Chondrocyte (in vitro differentiated cells): ENCODE results near the gene PIK3C2B. TPM values are rescaled to one million over a fixed set of nuclear protein-coding genes. Genes with fewer than 3 reads are reported as not detected.

Source experiments
- DNase-seq: peaks from one replicate; pipeline ENCODE4 v3.0.0; 2021; ENCODE audit warnings: mixed read lengths, low spot score
- H3K27ac Mint-ChIP-seq: one replicate; pipeline ENCODE4 v1.8.0; 2021; ENCODE audit warnings: mild to moderate bottlenecking, moderate library complexity, mixed read lengths; ENCODE audit not compliant: unreplicated experiment
- H3K27me3 Mint-ChIP-seq: 2 replicates; pipeline ENCODE4 v1.8.0; 2021; ENCODE audit warnings: low read depth, mixed read lengths
- H3K36me3 Mint-ChIP-seq: 2 replicates; pipeline ENCODE4 v1.8.0; 2021; ENCODE audit warnings: low read depth, mixed read lengths
- H3K4me1 Mint-ChIP-seq: 2 replicates; pipeline ENCODE4 v1.8.0; 2021; ENCODE audit warnings: low read depth, mild to moderate bottlenecking, mixed read lengths
- H3K4me3 Mint-ChIP-seq: one replicate; pipeline ENCODE4 v1.8.0; 2021; ENCODE audit warnings: mild to moderate bottlenecking, moderate library complexity, mixed read lengths; ENCODE audit not compliant: unreplicated experiment
- H3K9me3 Mint-ChIP-seq: 2 replicates; pipeline ENCODE4 v1.8.0; 2021; ENCODE audit warnings: low read depth, mixed read lengths
- CTCF ChIP-seq: fragments of 200-600 bp; sonication (generic); IDR thresholded peaks from 2 replicates; pipeline ENCODE4 v1.5.0; 2021; ENCODE audit warnings: antibody characterized with exemption, mild to moderate bottlenecking, moderate library complexity
- long read RNA-seq: library from polyadenylated mRNA; stranded (forward); transcript quantifications from one replicate; pipeline ENCODE4 v2.0.0, GENCODE V29; 2021
- total RNA-seq: library from RNA; stranded (reverse); gene quantifications from 3 replicates; pipeline ENCODE4 v1.2.1, GENCODE V29; 2021

The PIK3C2B gene
- total RNA-seq = 19.5 to 22.4 TPM (median 19.6 TPM) in 3 replicates
- long read RNA-seq, partial matches to known transcripts = 0 of 3 reads
- long read RNA-seq, other reads (novel, unspliced or antisense) = 3 of 3 reads

GRCh38 chr1:204494281-204495077, at the start of gene PIK3C2B:
Gene PIK3C2B (minus strand): TSS chr1:204494805. CDS start chr1:204469802, 25,003 bp downstream.
- H3K9me3 Mint-ChIP-seq = no peaks in the 10 kb centered on the region
- DNase-seq = no peak
- peak; percentile 79 for TF ChIP-seq CTCF
- H3K4me1 Mint-ChIP-seq = peaks cover 31% of the 10 kb centered on the region
- H3K27me3 Mint-ChIP-seq = no peaks in the 10 kb centered on the region
- peak within 1 kb of the TSS; percentile 86 for H3K27ac Mint-ChIP-seq
- H3K4me3 Mint-ChIP-seq = peak within 1 kb of the TSS; percentile 94
- no peaks in the 10 kb centered on the region for H3K36me3 Mint-ChIP-seq

- H3K27me3 Mint-ChIP-seq = no peaks in the 10 kb centered on the region
- peaks cover 14% of the 10 kb centered on the region for H3K4me1 Mint-ChIP-seq
- peaks cover 46% of the 10 kb centered on the region for H3K36me3 Mint-ChIP-seq
- H3K27ac Mint-ChIP-seq = no peak overlapping the region
- H3K4me3 Mint-ChIP-seq = no peak overlapping the region
- no peak for TF ChIP-seq CTCF
- no peak for DNase-seq
- no peaks in the 10 kb centered on the region for H3K9me3 Mint-ChIP-seq
Measured at GRCh38 chr1:204544321-204544720, 49.7 kb upstream of the PIK3C2B start.

GRCh38 chr1:204541626-204542025, 47.0 kb upstream of the PIK3C2B start:
- H3K4me1 Mint-ChIP-seq = peaks cover 14% of the 10 kb centered on the region
- DNase-seq = no peak
- no peaks in the 10 kb centered on the region for H3K9me3 Mint-ChIP-seq
- no peak overlapping the region for H3K4me3 Mint-ChIP-seq
- H3K27me3 Mint-ChIP-seq = no peaks in the 10 kb centered on the region
- no peak overlapping the region for H3K27ac Mint-ChIP-seq
- H3K36me3 Mint-ChIP-seq = peaks cover 36% of the 10 kb centered on the region
- TF ChIP-seq CTCF = no peak

- no peak for TF ChIP-seq CTCF
- H3K27ac Mint-ChIP-seq = no peak overlapping the region
- H3K27me3 Mint-ChIP-seq = no peaks in the 10 kb centered on the region
- H3K36me3 Mint-ChIP-seq = peaks cover 24% of the 10 kb centered on the region
- no peak overlapping the region for H3K4me3 Mint-ChIP-seq
- no peaks in the 10 kb centered on the region for H3K9me3 Mint-ChIP-seq
- H3K4me1 Mint-ChIP-seq = no peaks in the 10 kb centered on the region
- no peak for DNase-seq
Measured at GRCh38 chr1:204532832-204533231, 38.2 kb upstream of the PIK3C2B start.

GRCh38 chr1:204530932-204531331, 36.3 kb upstream of the PIK3C2B start:
- Mint-ChIP-seq H3K36me3 (peaks cover 24% of the 10 kb centered on the region), H3K27me3 (no peaks in the 10 kb centered on the region), H3K4me1 (no peaks in the 10 kb centered on the region), H3K4me3 (no peak overlapping the region), H3K9me3 (no peaks in the 10 kb centered on the region), H3K27ac (no peak overlapping the region)
- no peak for DNase-seq
- no peak for TF ChIP-seq CTCF
